Osteocyte (in vitro differentiated cells): ENCODE measurements around the gene KIAA0232. TPM values are rescaled to one million over a fixed set of nuclear protein-coding genes. Genes with fewer than 3 reads are reported as not detected.

Experiments used
- DNase-seq: peaks from one replicate; pipeline ENCODE4 v3.0.0; 2021; ENCODE audit warnings: mixed read lengths; ENCODE audit not compliant: unreplicated experiment; ENCODE audit errors: extremely low spot score
- H3K27ac Mint-ChIP-seq: one replicate; pipeline ENCODE4 v1.8.0; 2021; ENCODE audit warnings: mild to moderate bottlenecking, mixed read lengths; ENCODE audit not compliant: unreplicated experiment
- H3K27me3 Mint-ChIP-seq: one replicate; pipeline ENCODE4 v1.8.0; 2021; ENCODE audit warnings: mixed read lengths; ENCODE audit not compliant: unreplicated experiment
- H3K36me3 Mint-ChIP-seq: one replicate; pipeline ENCODE4 v1.8.0; 2021; ENCODE audit warnings: mixed read lengths; ENCODE audit not compliant: unreplicated experiment
- H3K4me1 Mint-ChIP-seq: one replicate; pipeline ENCODE4 v1.8.0; 2021; ENCODE audit warnings: mixed read lengths; ENCODE audit not compliant: unreplicated experiment
- H3K4me3 Mint-ChIP-seq: one replicate; pipeline ENCODE4 v1.8.0; 2021; ENCODE audit warnings: mild to moderate bottlenecking, moderate library complexity, mixed read lengths; ENCODE audit not compliant: unreplicated experiment
- H3K9me3 Mint-ChIP-seq: one replicate; pipeline ENCODE4 v1.8.0; 2021; ENCODE audit warnings: mixed read lengths; ENCODE audit not compliant: unreplicated experiment
- total RNA-seq: library from RNA; stranded (reverse); gene quantifications from 2 replicates; pipeline ENCODE4 v1.2.1, GENCODE V29; 2021
- TF ChIP-seq, protein P1 (sequence below): fragments of 200-600 bp; sonication (generic); IDR thresholded peaks from 2 replicates; pipeline ENCODE4 v1.5.0; 2021; ENCODE audit warnings: antibody characterized with exemption, mild to moderate bottlenecking, moderate library complexity

KIAA0232 gene
- total RNA-seq, 1 donor from 2014 or later = 27.1 TPM

DNA sequence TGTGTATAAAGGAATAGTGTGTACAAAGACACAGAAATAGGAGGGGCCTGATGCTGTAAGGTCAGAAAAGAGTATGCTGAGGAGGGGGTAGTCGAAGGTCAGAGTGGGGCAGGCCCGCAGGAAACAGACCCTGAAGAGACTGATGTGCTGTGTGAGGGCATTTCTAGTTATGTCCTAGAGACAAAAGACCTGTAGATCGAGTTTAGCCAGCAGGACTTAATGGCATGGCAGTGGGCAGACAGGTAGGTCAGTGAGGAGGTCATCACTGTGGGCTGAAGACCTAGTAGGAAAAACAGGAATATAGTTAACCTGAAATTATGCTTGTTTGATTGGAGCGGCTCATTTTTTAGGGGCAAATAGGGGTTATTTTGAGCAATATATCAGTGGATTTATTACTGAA, 57.1 kb downstream of the KIAA0232 start:
- peaks cover 3% of the 10 kb centered on the region for H3K9me3 Mint-ChIP-seq
- peaks cover 17% of the 10 kb centered on the region for H3K4me1 Mint-ChIP-seq
- no peak for DNase-seq
- no peaks in the 10 kb centered on the region for H3K27me3 Mint-ChIP-seq
- peaks cover 13% of the 10 kb centered on the region for H3K36me3 Mint-ChIP-seq
- H3K4me3 Mint-ChIP-seq = no peak overlapping the region
- H3K27ac Mint-ChIP-seq = peak overlapping the region; percentile 55
- TF ChIP-seq, protein P1, sequence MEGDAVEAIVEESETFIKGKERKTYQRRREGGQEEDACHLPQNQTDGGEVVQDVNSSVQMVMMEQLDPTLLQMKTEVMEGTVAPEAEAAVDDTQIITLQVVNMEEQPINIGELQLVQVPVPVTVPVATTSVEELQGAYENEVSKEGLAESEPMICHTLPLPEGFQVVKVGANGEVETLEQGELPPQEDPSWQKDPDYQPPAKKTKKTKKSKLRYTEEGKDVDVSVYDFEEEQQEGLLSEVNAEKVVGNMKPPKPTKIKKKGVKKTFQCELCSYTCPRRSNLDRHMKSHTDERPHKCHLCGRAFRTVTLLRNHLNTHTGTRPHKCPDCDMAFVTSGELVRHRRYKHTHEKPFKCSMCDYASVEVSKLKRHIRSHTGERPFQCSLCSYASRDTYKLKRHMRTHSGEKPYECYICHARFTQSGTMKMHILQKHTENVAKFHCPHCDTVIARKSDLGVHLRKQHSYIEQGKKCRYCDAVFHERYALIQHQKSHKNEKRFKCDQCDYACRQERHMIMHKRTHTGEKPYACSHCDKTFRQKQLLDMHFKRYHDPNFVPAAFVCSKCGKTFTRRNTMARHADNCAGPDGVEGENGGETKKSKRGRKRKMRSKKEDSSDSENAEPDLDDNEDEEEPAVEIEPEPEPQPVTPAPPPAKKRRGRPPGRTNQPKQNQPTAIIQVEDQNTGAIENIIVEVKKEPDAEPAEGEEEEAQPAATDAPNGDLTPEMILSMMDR = no peak

DNA sequence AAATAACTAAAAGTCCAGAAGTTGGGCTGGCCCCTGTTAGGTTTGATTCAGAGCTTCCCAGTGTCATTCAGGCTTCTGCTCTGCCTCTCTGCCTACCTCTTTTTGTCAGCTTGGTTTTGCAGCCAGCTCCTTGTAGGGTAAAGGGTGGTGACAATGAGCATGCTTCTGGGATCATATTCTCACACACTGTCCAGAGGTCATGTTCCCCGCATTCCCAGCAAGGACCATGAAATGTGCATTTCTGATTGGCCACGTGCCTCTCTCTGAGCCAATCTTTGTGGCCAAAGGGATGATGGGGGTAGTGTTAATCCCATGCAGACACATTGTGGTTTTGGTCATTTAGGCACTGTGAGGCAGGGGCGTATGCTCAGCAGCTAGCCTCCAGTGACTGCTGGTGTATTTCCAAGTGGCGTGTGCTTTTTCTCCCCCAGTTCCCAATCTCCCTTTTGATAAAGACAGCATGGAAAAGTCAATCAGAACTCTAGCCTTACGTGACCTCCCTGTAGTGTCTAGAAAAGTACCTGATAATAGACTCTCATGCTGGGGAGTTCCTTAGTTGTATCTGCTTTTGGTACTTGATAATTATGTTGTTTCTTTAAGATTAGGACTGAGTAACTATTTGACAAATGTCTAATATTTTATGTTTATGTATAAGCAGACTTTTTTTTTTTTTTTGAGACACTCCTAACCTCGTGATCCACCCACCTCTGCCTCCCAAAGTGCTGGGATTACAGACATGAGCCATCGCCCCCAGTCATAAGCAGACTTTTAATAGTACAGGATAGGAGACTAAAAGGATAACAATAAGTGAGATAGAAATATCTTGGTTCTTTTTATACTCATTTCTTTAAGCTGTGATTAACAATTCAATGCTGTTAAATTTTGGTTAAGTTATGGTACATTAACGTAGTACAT, 57.8 kb downstream of the KIAA0232 start:
- peaks cover 20% of the 10 kb centered on the region for H3K36me3 Mint-ChIP-seq
- peak overlapping the region; percentile 55 for H3K27ac Mint-ChIP-seq
- TF ChIP-seq, protein P1 = no peak
- peaks cover 3% of the 10 kb centered on the region for H3K9me3 Mint-ChIP-seq
- no peak overlapping the region for H3K4me3 Mint-ChIP-seq
- no peaks in the 10 kb centered on the region for H3K27me3 Mint-ChIP-seq
- peaks cover 17% of the 10 kb centered on the region for H3K4me1 Mint-ChIP-seq
- no peak for DNase-seq

DNA sequence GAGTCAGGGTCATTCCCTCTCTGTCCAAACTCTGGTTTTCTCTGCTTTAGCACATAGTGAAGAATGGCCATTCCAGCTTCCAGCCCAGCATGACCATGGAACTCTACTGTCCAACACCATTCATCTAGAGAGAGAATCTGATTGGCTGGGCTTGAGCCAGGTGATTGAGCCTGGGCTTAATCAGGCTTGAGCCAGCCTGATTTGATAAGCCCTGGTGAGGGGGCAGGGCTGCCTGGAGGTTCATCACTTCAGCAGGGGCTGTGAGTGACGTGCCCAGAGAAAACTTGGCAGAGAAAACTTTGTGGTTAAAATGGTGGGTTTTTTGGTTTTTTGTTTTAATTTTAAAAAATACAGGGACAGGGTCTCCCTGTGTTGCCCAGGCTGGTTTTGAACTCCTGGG, 62.5 kb downstream of the KIAA0232 start:
- H3K4me3 Mint-ChIP-seq = no peak overlapping the region
- no peak for DNase-seq
- H3K36me3 Mint-ChIP-seq = peaks cover 25% of the 10 kb centered on the region
- H3K27me3 Mint-ChIP-seq = no peaks in the 10 kb centered on the region
- TF ChIP-seq, protein P1 = no peak
- peaks cover 8% of the 10 kb centered on the region for H3K4me1 Mint-ChIP-seq
- no peak overlapping the region for H3K27ac Mint-ChIP-seq
- H3K9me3 Mint-ChIP-seq = no peaks in the 10 kb centered on the region

DNA sequence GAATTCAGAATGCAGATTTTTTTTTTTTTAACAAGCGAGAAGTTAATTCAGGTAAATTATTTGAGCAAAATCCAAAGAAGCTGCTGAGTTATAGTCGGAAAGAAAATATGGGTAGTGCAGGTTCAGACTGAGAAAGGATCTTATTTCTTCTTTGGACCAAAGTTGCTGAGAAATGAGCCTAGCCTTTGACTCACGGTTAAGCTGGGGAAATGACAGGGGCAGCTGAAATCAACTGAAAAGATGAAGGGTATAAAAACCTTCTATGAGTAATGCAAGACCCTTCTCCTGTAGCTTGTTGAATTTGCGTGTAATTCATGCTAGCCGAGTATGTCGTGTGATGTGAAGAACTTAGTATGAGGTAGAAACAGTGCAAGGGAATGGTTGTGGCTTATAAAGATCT, 63.0 kb downstream of the KIAA0232 start:
- Mint-ChIP-seq H3K27ac (no peak overlapping the region), H3K36me3 (peaks cover 25% of the 10 kb centered on the region), H3K4me1 (peaks cover 2% of the 10 kb centered on the region), H3K27me3 (no peaks in the 10 kb centered on the region), H3K4me3 (no peak overlapping the region), H3K9me3 (no peaks in the 10 kb centered on the region)
- TF ChIP-seq, protein P1 = no peak
- DNase-seq = no peak

DNA sequence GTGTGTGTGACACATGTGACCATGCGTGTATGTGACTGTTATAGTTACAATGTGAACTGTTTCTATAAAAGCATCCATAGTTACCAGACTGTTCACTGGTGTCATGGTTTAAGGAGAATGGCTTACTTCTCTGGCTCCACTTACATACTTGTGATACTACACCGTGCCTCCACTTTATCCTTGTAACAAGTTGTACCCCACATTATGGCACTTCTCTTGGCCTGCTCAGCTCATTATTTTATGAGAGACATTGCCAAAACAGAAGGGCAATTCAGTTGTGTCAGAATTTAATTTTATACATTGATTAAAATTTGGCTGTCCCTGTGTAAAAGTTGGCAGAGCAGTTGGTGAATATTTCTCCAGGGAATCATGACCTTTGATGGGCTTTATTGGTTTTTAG, 64.7 kb downstream of the KIAA0232 start:
- Mint-ChIP-seq H3K27ac (no peak overlapping the region), H3K36me3 (peaks cover 33% of the 10 kb centered on the region), H3K9me3 (no peaks in the 10 kb centered on the region), H3K4me1 (no peaks in the 10 kb centered on the region), H3K27me3 (no peaks in the 10 kb centered on the region), H3K4me3 (no peak overlapping the region)
- DNase-seq = no peak
- TF ChIP-seq, protein P1 = no peak
